NOMO-1 treated with DMSO at 0.1 percent for 48 hours (cell line): ENCODE measurements around the gene BATF3.
"Not testable (repeated sequence)": the region's sequence is repeated elsewhere in the genome, so short reads cannot be mapped to it uniquely, and the experiment has no call there.

ENCODE experiments used
- DNase-seq: peaks from one replicate; lab custom pipeline; 2025; ENCODE audit not compliant: unreplicated experiment; lab: John Stamatoyannopoulos, UW

The BATF3 gene

GRCh38 chr1:212699625-212700222, at the start of gene BATF3:
BATF3 (minus strand) TSS chr1:212699840; CDS start chr1:212699762, 78 bp downstream.
- no peak for DNase-seq

GRCh38 chr1:212746546-212746945, 46.9 kb upstream of the BATF3 start:
- no peak for DNase-seq

DNA sequence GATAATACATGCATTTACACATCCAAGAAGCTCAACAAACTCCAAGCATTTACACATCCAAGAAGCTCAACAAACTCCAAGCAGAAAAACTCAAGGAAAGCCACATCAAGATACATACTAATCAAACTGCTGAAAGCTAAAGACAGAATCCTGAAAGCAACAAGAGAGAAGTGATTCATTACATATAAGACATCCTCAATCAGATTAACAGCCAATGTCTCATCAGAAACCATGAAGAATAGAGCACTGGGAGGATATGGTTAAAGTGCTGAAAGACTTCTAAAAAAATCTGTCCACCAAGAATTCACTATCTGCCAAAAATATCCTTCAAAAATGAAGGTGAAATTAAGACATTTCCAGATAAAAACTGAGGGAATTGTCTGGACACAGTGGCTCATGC, 45.7 kb upstream of the BATF3 start:
- no peak for DNase-seq

- no peak for DNase-seq
Observed at GRCh38 chr1:212743901-212744475, 44.3 kb upstream of the BATF3 start.

DNA sequence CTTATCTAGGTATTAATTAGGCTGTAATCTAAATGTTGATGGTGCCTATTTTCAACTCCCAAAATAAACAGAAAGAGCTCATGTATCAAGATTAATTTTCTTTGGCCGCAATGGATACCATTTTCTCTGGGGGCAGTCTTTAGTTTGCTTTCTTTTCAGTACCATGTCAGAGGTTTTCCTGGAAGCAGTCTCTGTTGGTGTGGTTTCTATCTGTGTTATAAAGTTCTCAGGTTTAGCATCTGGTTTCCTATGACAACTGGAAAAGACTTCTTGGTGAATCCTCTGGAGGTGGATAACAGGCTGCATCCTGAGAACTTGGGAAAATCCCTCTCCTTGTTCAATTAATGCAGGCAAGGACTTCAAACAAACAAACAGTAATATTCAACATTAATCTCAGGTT, 38.7 kb upstream of the BATF3 start:
- DNase-seq, result no peak

DNA sequence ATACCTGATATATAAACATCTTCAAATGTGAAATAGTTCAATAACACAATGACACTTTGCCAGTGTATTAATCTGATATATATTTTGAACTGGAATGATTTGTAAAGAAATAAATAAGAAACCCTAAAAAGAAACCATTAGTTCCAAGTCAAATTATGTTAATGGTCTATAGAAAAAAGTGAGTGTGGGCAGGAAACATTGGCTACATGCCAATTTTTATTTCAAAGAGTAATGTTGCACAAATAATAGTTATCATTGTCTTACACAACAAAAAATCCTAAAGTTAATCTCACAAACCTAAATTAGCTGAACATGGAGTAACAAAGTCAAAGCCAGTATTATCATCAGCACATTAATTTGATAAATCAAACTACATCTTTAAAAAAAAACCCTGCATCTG, 37.9 kb upstream of the BATF3 start:
- no peak for DNase-seq

DNA sequence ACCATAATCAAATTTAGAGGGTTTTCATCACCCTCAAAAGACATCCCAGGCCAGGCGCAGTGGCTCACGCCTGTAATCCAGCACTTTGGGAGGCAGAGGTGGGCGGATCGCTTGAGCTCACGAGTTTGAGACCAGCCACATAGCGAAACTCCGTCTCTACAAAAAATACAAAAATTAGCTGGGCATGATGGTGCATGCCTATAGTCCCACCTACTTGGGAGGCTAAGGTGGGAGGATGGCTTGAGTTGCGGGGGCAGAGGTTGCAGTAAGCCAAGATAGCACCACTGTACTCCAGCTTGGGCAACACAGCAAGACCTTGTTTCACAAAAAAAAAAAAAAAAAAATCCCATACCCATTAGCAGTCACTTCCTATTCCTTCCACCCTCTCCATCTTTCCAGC, 33.5 kb upstream of the BATF3 start:
- no peak for DNase-seq

DNA sequence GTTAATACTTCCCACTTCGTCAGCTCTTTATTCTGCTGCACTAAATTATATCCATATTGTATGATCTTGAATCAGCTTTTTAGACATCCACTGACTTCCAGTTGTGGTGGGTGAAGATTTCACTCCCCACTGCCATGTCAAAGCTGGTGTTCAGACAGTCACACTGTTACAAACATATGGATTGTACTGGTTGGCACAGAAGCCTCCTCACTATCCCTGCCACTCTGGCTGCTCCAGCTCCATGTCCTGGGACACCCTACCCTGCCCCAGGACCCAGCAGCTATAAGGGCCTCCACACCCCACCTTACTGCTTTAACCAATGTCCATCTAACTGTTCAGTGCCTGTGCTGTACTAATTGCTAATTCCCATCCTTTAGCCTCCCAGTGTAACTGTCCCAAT, 32.0 kb upstream of the BATF3 start:
- no peak for DNase-seq

DNA sequence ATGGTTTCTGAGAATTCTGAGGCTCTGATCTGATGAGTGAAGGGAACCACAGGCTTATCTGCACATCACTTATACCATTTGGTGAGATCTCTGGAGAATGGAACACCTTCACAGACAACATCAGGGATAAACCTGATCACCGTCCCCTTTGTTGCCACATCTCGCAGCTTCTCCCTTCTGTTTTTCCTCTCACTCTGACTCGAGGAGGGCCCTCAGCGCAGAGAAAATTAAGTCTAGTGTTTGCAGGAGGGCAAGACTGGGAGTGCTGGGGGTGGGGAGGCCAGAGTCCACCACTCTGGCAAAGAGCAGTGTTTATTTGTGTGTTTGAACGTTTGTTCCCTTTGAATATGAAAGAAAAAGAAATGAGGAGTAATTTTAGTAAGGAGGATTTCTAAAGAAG, 29.0 kb upstream of the BATF3 start:
- no peak for DNase-seq

DNA sequence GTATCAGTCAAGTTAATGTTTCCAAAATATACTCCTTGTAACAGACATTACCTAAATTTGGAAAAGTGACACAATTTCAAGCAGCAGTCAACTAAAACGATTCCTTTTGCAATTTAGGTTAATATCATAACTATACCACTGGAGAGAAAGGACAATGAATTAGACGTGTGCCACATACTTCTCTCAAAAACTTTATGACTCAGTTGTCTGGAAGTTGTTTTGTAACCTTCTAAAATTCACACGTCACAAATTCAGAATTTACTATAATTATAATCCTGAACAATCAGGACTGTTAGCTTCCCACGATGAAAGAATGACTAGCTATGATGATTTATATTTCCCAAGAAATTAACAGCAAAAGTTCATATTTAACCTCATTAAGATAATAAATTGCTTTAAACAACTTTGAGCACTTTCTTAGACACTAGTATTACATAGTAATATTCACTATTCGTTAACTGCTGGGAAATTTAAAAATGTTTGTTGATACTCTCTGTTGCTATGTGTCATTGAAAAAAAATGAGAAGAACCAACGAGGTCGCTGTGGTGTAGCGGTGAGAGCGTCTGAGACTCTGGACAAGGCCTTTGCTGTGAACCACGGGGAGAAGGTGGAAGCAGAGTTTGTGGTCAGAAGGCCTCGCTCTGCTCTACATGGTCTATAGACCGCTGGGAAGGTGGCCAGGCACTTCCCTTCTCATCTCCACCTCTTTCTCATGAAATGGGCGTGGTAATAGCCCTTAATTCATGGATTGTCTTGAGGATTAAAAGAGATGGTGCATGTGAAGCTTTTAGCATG, 27.9 kb upstream of the BATF3 start:
- DNase-seq, result peak; percentile 50

DNA sequence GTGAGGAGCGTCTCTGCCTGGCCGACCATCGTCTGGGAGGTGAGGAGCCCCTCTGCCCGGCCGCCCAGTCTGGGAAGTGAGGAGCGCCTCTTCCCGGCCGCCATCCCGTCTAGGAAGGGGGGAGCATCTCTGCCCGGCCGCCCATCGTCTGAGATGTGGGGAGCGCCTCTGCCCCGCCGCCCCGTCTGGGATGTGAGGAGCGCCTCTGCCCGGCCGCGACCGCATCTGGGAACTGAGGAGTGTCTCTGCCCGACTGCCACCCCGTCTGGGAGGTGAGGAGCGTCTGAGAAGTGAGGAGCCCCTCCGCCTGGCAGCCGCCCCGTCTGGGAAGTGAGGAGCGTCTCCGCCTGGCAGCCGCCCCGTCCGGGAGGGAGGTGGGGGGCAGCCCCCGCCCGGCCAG, 25.0 kb upstream of the BATF3 start:
- not testable (repeated sequence) for DNase-seq

DNA sequence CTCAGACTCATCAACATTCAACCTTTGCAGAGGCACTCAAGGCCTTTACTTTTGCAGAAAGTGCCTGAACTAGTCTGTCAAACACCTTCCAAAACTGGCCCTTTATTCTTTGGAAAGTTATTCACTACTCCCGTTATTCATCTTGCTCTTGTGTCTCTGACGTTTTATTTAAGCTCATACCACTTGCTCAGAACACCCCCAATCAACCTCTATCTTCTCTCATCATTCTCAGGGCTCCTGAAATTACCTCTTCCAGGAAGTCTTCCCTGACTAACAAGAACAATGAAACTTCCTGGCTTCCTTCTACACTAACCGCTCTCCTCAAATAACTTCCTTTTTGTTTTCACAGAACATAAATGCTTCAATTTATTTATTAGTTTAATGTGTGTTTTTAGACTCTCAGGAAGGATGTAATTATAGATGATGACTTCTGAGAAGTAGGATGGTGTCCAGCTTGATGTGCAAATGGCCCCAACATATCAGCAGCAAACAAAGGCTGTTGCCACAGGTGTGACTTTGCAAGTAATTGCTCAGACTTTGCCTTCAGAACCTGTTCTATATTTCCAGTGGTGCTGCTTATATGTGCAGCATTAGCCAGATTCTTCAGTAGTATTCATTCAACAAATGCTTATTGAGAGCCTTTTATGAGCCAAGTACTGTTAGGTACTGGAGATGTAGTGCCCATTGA, 22.8 kb upstream of the BATF3 start:
- DNase-seq, result peak; percentile 15

GRCh38 chr1:212721388-212722247, 22.0 kb upstream of the BATF3 start:
- DNase-seq, result no peak

GRCh38 chr1:212719633-212720032, 20.0 kb upstream of the BATF3 start:
- DNase-seq, result no peak

GRCh38 chr1:212718499-212718898, 18.9 kb upstream of the BATF3 start:
- DNase-seq, result no peak

GRCh38 chr1:212716161-212716560, 16.5 kb upstream of the BATF3 start:
- no peak for DNase-seq

- no peak for DNase-seq
Observed at GRCh38 chr1:212713465-212714136, 14.0 kb upstream of the BATF3 start.

GRCh38 chr1:212712451-212713303, 13.0 kb upstream of the BATF3 start:
- DNase-seq, result no peak

DNA sequence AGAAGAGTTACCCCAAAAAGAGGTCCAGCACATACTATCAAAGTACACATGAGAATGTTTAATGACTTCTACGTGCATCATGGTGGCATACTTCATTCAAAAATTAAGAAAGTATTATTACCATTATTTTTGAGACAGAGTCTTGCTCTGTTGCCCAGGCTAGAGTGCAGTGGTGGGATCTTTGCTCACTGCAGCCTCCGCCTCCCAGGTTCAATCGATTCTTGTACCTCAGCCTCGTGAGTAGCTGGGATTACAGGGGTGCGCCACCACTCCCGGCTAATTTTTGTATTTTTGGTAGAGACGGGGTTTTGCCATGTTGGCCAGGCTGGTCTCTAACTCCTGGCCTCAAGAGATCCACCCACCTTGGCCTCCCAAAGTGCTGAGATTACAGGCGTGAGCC, 12.3 kb upstream of the BATF3 start:
- DNase-seq, result not testable (repeated sequence)
